Measurements from ENCODE around the gene IL12RB2.
A peak's percentile ranks its signal among the peaks of the same experiment; 100 is the strongest.

IL12RB2 gene

GRCh38 chr1:67430358-67431155, 122.9 kb downstream of the IL12RB2 start, which contains the start of gene SERBP1:
Gene SERBP1 (minus strand): TSS chr1:67430402. CDS start chr1:67430300, 102 bp downstream.
- DNase-seq (ENCODE audit: low spot score) (peak; percentile 96), ATAC-seq (ENCODE audit: low read depth) (peak; percentile 87)
- TF ChIP-seq CTCF (IDR thresholded peaks at IDR 0.05; ENCODE audit: poor library complexity, severe bottlenecking), result no peak
- Histone ChIP-seq H3K4me1 (ENCODE audit: insufficient read depth, poor library complexity, severe bottlenecking) (peaks cover 14% of the 10 kb centered on the region), H3K9me3 (ENCODE audit: severe bottlenecking) (no peaks in the 10 kb centered on the region), H3K36me3 (ENCODE audit: low read depth) (peaks cover 43% of the 10 kb centered on the region), H3K4me3 (ENCODE audit: severe bottlenecking) (peak within 1 kb of the TSS; percentile 60), H3K27ac (ENCODE audit: poor library complexity, severe bottlenecking) (peak within 1 kb of the TSS; percentile 73), H3K27me3 (ENCODE audit: insufficient read depth, poor library complexity, severe bottlenecking) (no peaks in the 10 kb centered on the region)

- no peak for DNase-seq (ENCODE audit: low spot score)
- peak overlapping the region; percentile 60 for H3K4me3 ChIP-seq (ENCODE audit: severe bottlenecking)
- peaks cover 36% of the 10 kb centered on the region for H3K36me3 ChIP-seq (ENCODE audit: low read depth)
- TF ChIP-seq CTCF (IDR thresholded peaks at IDR 0.05; ENCODE audit: poor library complexity, severe bottlenecking), result no peak
- ATAC-seq (ENCODE audit: low read depth), result no peak
- peaks cover 14% of the 10 kb centered on the region for H3K4me1 ChIP-seq (ENCODE audit: insufficient read depth, poor library complexity, severe bottlenecking)
- peak overlapping the region; percentile 73 for H3K27ac ChIP-seq (ENCODE audit: poor library complexity, severe bottlenecking)
- H3K9me3 ChIP-seq (ENCODE audit: severe bottlenecking), result no peaks in the 10 kb centered on the region
- H3K27me3 ChIP-seq (ENCODE audit: insufficient read depth, poor library complexity, severe bottlenecking), result no peaks in the 10 kb centered on the region
Measured at GRCh38 chr1:67431156-67431765, 123.6 kb downstream of the IL12RB2 start.

- peaks cover 29% of the 10 kb centered on the region for H3K36me3 ChIP-seq (ENCODE audit: low read depth)
- peaks cover 7% of the 10 kb centered on the region for H3K4me1 ChIP-seq (ENCODE audit: insufficient read depth, poor library complexity, severe bottlenecking)
- TF ChIP-seq CTCF (IDR thresholded peaks at IDR 0.05; ENCODE audit: poor library complexity, severe bottlenecking), result no peak
- ATAC-seq (ENCODE audit: low read depth) (no peak), DNase-seq (ENCODE audit: low spot score) (no peak)
- H3K27me3 ChIP-seq (ENCODE audit: insufficient read depth, poor library complexity, severe bottlenecking), result no peaks in the 10 kb centered on the region
- no peak overlapping the region for H3K4me3 ChIP-seq (ENCODE audit: severe bottlenecking)
- no peak overlapping the region for H3K27ac ChIP-seq (ENCODE audit: poor library complexity, severe bottlenecking)
- H3K9me3 ChIP-seq (ENCODE audit: severe bottlenecking), result no peaks in the 10 kb centered on the region
Measured at GRCh38 chr1:67431869-67432578, 124.4 kb downstream of the IL12RB2 start.

GRCh38 chr1:67432745-67433144, 125.1 kb downstream of the IL12RB2 start:
- H3K27me3 ChIP-seq (ENCODE audit: insufficient read depth, poor library complexity, severe bottlenecking), result no peaks in the 10 kb centered on the region
- DNase-seq (ENCODE audit: low spot score), result no peak
- H3K4me3 ChIP-seq (ENCODE audit: severe bottlenecking), result no peak overlapping the region
- no peaks in the 10 kb centered on the region for H3K9me3 ChIP-seq (ENCODE audit: severe bottlenecking)
- no peak for TF ChIP-seq CTCF (IDR thresholded peaks at IDR 0.05; ENCODE audit: poor library complexity, severe bottlenecking)
- H3K36me3 ChIP-seq (ENCODE audit: low read depth), result peaks cover 21% of the 10 kb centered on the region
- ATAC-seq (ENCODE audit: low read depth), result no peak
- no peak overlapping the region for H3K27ac ChIP-seq (ENCODE audit: poor library complexity, severe bottlenecking)
- H3K4me1 ChIP-seq (ENCODE audit: insufficient read depth, poor library complexity, severe bottlenecking), result peaks cover 7% of the 10 kb centered on the region
